ENCODE measurements around the gene SNRNP200. TPM values are rescaled to one million over a fixed set of nuclear protein-coding genes. Genes with fewer than 3 reads are reported as not detected.

The SNRNP200 gene
- polyA plus RNA-seq, 1 donor (not counting 4 experiments of a cell fraction or from before 2014, with no cell fraction given): 78.4 TPM

GRCh38 chr2:96326990-96327820 is 21.9 kb upstream of the SNRNP200 start:
- peaks cover 22% of the 10 kb centered on the region for H3K4me1 ChIP-seq (ENCODE audit: control insufficient read depth, extremely low read depth, insufficient read depth, low read length)
- peaks cover 0 to 4% of the 10 kb centered on the region in 2 experiments for H3K36me3 ChIP-seq (ENCODE audit: control insufficient read depth in 2 of 2, extremely low read depth in 1 of 2, insufficient read depth in 2 of 2, low read length in 2 of 2)
- no peak overlapping the region for H3K27ac ChIP-seq (ENCODE audit: control insufficient read depth, insufficient read depth, low read length)
- peaks cover 7% of the 10 kb centered on the region for H3K27me3 ChIP-seq (ENCODE audit: control insufficient read depth, extremely low read depth, insufficient read depth, low read length)
- H3K9me1 ChIP-seq (ENCODE audit: control insufficient read depth, extremely low read depth, insufficient read depth, low read length): no peaks in the 10 kb centered on the region
- no peak overlapping the region for H3K4me2 ChIP-seq (ENCODE audit: control insufficient read depth, extremely low read depth, insufficient read depth, low read depth, low read length)
- no peak for DNase-seq (ENCODE audit: low read depth, low spot score)
- no peaks in the 10 kb centered on the region for H3K79me2 ChIP-seq (ENCODE audit: control insufficient read depth, insufficient read depth, low read length)
- dilution Hi-C loops (cut with MboI; ENCODE audit: extremely low pct_ligation_motif_present, low sequenced_read_pairs): no loop called here
- H3K4me3 ChIP-seq (ENCODE audit: control insufficient read depth in 2 of 3, extremely low read depth in 1 of 3, insufficient read depth in 2 of 3, low read depth in 1 of 3, low read length in 3 of 3): no peak overlapping the region
- FAIRE-seq: no peak
- TF ChIP-seq EZH2 (IDR thresholded peaks at IDR 0.05; ENCODE audit: low read length): no peak
- no peak for TF ChIP-seq CTCF (optimal IDR thresholded peaks at IDR 0.05 in 1 of 3, IDR thresholded peaks at IDR 0.05 in 1 of 3, conservative IDR thresholded peaks at IDR 0.05 in 1 of 3; ENCODE audit: extremely low read depth in 1 of 3, insufficient read depth in 2 of 3, low read length in 3 of 3)
- no peak overlapping the region for H3K9ac ChIP-seq (ENCODE audit: control insufficient read depth, extremely low read depth, insufficient read depth, low read length)
- H4K20me1 ChIP-seq (ENCODE audit: control insufficient read depth, extremely low read depth, insufficient read depth, low read length): no peaks in the 10 kb centered on the region
- H3K9me3 ChIP-seq (ENCODE audit: control insufficient read depth, low read depth, low read length): no peaks in the 10 kb centered on the region
- H2AFZ ChIP-seq (ENCODE audit: control insufficient read depth, low read length): no peak overlapping the region

GRCh38 chr2:96326564-96326963 is 21.2 kb upstream of the SNRNP200 start:
- peaks cover 0 to 4% of the 10 kb centered on the region in 2 experiments for H3K36me3 ChIP-seq (ENCODE audit: control insufficient read depth in 2 of 2, extremely low read depth in 1 of 2, insufficient read depth in 2 of 2, low read length in 2 of 2)
- no peaks in the 10 kb centered on the region for H4K20me1 ChIP-seq (ENCODE audit: control insufficient read depth, extremely low read depth, insufficient read depth, low read length)
- no peak for FAIRE-seq
- dilution Hi-C loops (cut with MboI; ENCODE audit: extremely low pct_ligation_motif_present, low sequenced_read_pairs): no loop called here
- H3K27ac ChIP-seq (ENCODE audit: control insufficient read depth, insufficient read depth, low read length): no peak overlapping the region
- H2AFZ ChIP-seq (ENCODE audit: control insufficient read depth, low read length): no peak overlapping the region
- peaks cover 26% of the 10 kb centered on the region for H3K4me1 ChIP-seq (ENCODE audit: control insufficient read depth, extremely low read depth, insufficient read depth, low read length)
- TF ChIP-seq CTCF (optimal IDR thresholded peaks at IDR 0.05 in 1 of 3, IDR thresholded peaks at IDR 0.05 in 1 of 3, conservative IDR thresholded peaks at IDR 0.05 in 1 of 3; ENCODE audit: extremely low read depth in 1 of 3, insufficient read depth in 2 of 3, low read length in 3 of 3) (no peak), EZH2 (IDR thresholded peaks at IDR 0.05; ENCODE audit: low read length) (no peak)
- H3K9me3 ChIP-seq (ENCODE audit: control insufficient read depth, low read depth, low read length): no peaks in the 10 kb centered on the region
- no peak overlapping the region for H3K4me2 ChIP-seq (ENCODE audit: control insufficient read depth, extremely low read depth, insufficient read depth, low read depth, low read length)
- peaks cover 13% of the 10 kb centered on the region for H3K27me3 ChIP-seq (ENCODE audit: control insufficient read depth, extremely low read depth, insufficient read depth, low read length)
- H3K79me2 ChIP-seq (ENCODE audit: control insufficient read depth, insufficient read depth, low read length): no peaks in the 10 kb centered on the region
- H3K4me3 ChIP-seq (ENCODE audit: control insufficient read depth in 2 of 3, extremely low read depth in 1 of 3, insufficient read depth in 2 of 3, low read depth in 1 of 3, low read length in 3 of 3): no peak overlapping the region
- no peak overlapping the region for H3K9ac ChIP-seq (ENCODE audit: control insufficient read depth, extremely low read depth, insufficient read depth, low read length)
- no peak for DNase-seq (ENCODE audit: low read depth, low spot score)
- no peaks in the 10 kb centered on the region for H3K9me1 ChIP-seq (ENCODE audit: control insufficient read depth, extremely low read depth, insufficient read depth, low read length)
